Transverse colon (tissue), 4 donors: ENCODE measurements around the gene ADAT1.

Source experiments
- EP300 ChIP-seq: sonication (generic); formaldehyde crosslinking; IDR thresholded peaks from one replicate; pipeline ENCODE4 v1.6.1; 2017; ENCODE audit warnings: antibody characterized with exemption, low read depth
- POLR2A ChIP-seq: fragments of 450-650 bp; IDR thresholded peaks from one replicate; pipeline ENCODE4 v1.6.1; 2016; ENCODE audit warnings: antibody characterized with exemption, mild to moderate bottlenecking, moderate library complexity
- POLR2AphosphoS5 ChIP-seq, 3 donors: sonication (generic); formaldehyde crosslinking; IDR thresholded peaks; one replicate each; pipeline ENCODE4 v1.6.1; 2016; ENCODE audit warnings: antibody characterized with exemption in 3 of 3
- TF ChIP-seq, protein P1 (sequence below), 5 experiments: fragments of 200-600 bp in 3 of 5; fragments of 450-650 bp in 2 of 5; sonication (generic) in 3 of 5; IDR thresholded peaks; 1 replicate in 2 of 5; 2 replicates in 3 of 5; pipeline ENCODE4 v1.5.1; 2016 to 2017; ENCODE audit warnings: antibody characterized with exemption in 5 of 5, inconsistent platforms in 3 of 5, mild to moderate bottlenecking in 2 of 5, moderate library complexity in 1 of 5

GRCh38 chr16:75628351-75628750, 5.3 kb upstream of the ADAT1 start:
- TF ChIP-seq, protein P1, sequence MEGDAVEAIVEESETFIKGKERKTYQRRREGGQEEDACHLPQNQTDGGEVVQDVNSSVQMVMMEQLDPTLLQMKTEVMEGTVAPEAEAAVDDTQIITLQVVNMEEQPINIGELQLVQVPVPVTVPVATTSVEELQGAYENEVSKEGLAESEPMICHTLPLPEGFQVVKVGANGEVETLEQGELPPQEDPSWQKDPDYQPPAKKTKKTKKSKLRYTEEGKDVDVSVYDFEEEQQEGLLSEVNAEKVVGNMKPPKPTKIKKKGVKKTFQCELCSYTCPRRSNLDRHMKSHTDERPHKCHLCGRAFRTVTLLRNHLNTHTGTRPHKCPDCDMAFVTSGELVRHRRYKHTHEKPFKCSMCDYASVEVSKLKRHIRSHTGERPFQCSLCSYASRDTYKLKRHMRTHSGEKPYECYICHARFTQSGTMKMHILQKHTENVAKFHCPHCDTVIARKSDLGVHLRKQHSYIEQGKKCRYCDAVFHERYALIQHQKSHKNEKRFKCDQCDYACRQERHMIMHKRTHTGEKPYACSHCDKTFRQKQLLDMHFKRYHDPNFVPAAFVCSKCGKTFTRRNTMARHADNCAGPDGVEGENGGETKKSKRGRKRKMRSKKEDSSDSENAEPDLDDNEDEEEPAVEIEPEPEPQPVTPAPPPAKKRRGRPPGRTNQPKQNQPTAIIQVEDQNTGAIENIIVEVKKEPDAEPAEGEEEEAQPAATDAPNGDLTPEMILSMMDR (IDR thresholded peaks at IDR 0.05) = no peak
- TF ChIP-seq POLR2A (no peak), POLR2AphosphoS5 (IDR thresholded peaks at IDR 0.05) (no peak), EP300 (no peak)
